NT2/D1 (cell line): ENCODE data around the gene TPM2.

ENCODE experiments used
- DNase-seq: peaks from one replicate; pipeline ENCODE4 v3.0.0-alpha.2; 2011; ENCODE audit warnings: low read depth, low spot score
- H3K27me3 ChIP-seq: 2 replicates; pipeline ENCODE4 v1.6.0; 2011; ENCODE audit warnings: mild to moderate bottlenecking; ENCODE audit not compliant: insufficient read length, insufficient read depth
- H3K36me3 ChIP-seq: 2 replicates; pipeline ENCODE4 v1.6.1; 2011; ENCODE audit warnings: mild to moderate bottlenecking, low read length, mixed read lengths; ENCODE audit not compliant: insufficient read depth, insufficient read length
- H3K4me1 ChIP-seq: 2 replicates; pipeline ENCODE4 v1.5.1; 2011; ENCODE audit not compliant: insufficient read depth, insufficient read length
- H3K4me3 ChIP-seq: 2 replicates; pipeline ENCODE4 v1.5.1; 2011; ENCODE audit warnings: low read depth; ENCODE audit not compliant: insufficient read length
- H3K9ac ChIP-seq: 2 replicates; pipeline ENCODE4 v1.6.0; 2011; ENCODE audit warnings: low read depth; ENCODE audit not compliant: insufficient read length
- H3K9me3 ChIP-seq: 2 replicates; pipeline ENCODE4 v1.5.1; 2011; ENCODE audit warnings: mild to moderate bottlenecking, low read length; ENCODE audit not compliant: insufficient read depth
- SUZ12 ChIP-seq: IDR thresholded peaks from 2 replicates; pipeline ENCODE4 v1.6.1; 2011; ENCODE audit not compliant: insufficient read length, insufficient read depth; ENCODE audit errors: extremely low read depth
- YY1 ChIP-seq: IDR thresholded peaks from 2 replicates; pipeline ENCODE4 v1.6.1; 2011; ENCODE audit not compliant: insufficient read length, insufficient read depth
- ZNF274 ChIP-seq: IDR thresholded peaks from 2 replicates; pipeline ENCODE4 v1.6.1; 2011; ENCODE audit warnings: mild to moderate bottlenecking, low read depth, low read length

Gene TPM2

DNA sequence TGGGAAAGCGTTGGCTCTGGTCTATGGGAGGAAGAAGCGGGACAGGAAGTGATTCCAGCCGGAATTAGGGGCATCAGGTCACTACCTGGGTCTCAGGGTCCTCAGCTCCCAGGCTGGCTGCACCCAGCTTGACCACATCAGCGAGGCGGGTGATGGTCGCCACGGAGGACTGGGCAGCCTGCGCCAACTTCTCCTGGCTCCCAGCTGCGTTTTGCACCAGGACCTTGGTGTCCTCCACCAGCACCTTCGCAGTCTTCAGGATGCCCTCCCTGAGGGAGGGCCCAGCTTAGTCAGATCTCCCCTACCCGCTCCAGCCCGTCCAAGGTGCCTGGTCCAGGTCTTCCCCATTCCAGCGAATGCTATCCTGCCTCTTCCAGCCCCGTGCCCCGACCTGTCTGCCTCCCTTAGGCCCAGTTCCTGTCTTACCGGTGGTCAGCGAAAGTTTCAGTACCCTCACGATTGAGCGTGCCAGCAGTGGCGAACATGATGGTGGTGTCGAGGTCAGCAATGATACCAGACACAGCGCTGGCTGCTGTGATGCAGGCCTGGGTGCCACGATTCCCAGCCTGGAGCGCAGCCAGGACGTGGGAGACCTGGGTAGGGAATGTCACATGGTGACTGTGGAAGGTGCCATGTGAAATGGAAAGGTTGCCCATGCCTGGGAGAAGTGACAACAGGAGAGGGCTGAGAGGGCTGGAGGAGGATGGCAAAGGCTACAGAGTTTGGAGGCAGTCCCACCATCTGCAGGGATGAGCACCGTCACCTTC is 14.4 kb upstream of the TPM2 start:
- Histone ChIP-seq H3K27me3 (no peaks in the 10 kb centered on the region), H3K4me1 (peaks cover 5% of the 10 kb centered on the region), H3K9ac (no peak overlapping the region), H3K4me3 (no peak overlapping the region), H3K9me3 (no peaks in the 10 kb centered on the region), H3K36me3 (peaks cover 97% of the 10 kb centered on the region)
- no peak for TF ChIP-seq ZNF274
- no peak for TF ChIP-seq SUZ12
- TF ChIP-seq YY1: no peak
- DNase-seq: no peak

DNA sequence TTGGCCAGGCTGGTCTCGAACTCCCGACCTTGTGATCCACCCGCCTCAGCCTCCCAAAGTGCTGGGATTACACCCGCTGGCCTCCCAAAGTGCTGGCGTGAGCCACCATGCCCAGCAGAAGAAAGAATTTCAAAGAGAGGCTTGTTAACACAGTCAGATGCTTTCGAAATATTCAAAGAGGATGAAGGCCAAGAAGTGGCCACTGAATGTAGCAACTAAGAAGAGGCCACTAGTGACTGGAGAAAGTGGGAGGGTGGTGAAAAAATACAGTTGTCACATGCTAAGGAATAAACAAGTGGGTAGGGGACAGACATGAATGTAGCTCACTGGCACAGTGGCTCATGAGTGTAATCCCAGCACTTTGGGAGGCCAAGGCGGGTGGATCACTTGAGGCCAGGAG is 13.0 kb upstream of the TPM2 start:
- Histone ChIP-seq H3K27me3 (no peaks in the 10 kb centered on the region), H3K4me1 (peaks cover 5% of the 10 kb centered on the region), H3K36me3 (peaks cover 97% of the 10 kb centered on the region), H3K4me3 (no peak overlapping the region), H3K9me3 (no peaks in the 10 kb centered on the region), H3K9ac (no peak overlapping the region)
- no peak for DNase-seq
- TF ChIP-seq YY1 (no peak), SUZ12 (no peak), ZNF274 (no peak)

DNA sequence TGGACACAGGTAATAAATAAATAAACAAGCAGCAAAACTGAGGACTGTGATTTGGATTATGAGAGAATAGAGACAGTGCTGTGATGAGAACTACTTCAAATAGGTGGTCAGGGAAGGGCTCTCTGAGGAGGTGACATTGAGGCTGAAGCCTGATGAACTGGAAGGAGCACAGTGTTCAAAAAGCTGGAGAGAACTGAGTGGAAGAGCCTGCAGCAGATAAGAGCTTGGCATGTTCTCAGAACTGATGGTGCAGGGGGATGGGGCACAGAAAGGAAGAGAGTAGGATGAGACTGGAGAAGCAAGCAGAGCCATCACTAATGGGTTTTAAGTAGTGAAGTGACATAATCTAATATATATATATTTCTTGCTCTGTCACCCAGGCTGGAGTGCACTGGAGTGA is 11.2 kb upstream of the TPM2 start:
- H3K4me3 ChIP-seq: no peak overlapping the region
- H3K4me1 ChIP-seq: peaks cover 2% of the 10 kb centered on the region
- no peaks in the 10 kb centered on the region for H3K27me3 ChIP-seq
- H3K36me3 ChIP-seq: peaks cover 97% of the 10 kb centered on the region
- no peak for TF ChIP-seq SUZ12
- TF ChIP-seq ZNF274: no peak
- TF ChIP-seq YY1: no peak
- no peak overlapping the region for H3K9ac ChIP-seq
- no peak for DNase-seq
- H3K9me3 ChIP-seq: no peaks in the 10 kb centered on the region

DNA sequence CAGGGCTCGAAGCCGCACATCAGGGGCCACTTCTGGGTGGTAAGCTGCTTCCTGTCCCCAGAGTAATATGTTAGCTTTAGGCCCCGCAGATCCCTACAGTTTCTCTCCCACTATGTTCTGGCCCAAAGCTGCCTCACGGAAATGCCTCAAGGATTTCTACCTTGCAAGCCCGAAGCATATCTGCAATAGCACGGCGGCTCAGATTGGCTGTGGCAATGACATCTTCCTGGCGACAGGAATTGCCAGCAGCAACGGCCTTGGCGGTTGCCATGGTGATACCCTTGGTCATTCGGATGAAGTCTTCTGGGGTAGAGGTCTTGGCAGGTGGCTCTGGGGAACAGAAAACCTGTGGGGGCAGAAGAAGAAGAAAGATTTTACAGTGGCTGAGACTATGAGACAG is 10.3 kb upstream of the TPM2 start:
- no peaks in the 10 kb centered on the region for H3K27me3 ChIP-seq
- no peaks in the 10 kb centered on the region for H3K4me1 ChIP-seq
- TF ChIP-seq YY1: no peak
- H3K36me3 ChIP-seq: peaks cover 94% of the 10 kb centered on the region
- H3K9ac ChIP-seq: no peak overlapping the region
- no peaks in the 10 kb centered on the region for H3K9me3 ChIP-seq
- H3K4me3 ChIP-seq: no peak overlapping the region
- DNase-seq: no peak

DNA sequence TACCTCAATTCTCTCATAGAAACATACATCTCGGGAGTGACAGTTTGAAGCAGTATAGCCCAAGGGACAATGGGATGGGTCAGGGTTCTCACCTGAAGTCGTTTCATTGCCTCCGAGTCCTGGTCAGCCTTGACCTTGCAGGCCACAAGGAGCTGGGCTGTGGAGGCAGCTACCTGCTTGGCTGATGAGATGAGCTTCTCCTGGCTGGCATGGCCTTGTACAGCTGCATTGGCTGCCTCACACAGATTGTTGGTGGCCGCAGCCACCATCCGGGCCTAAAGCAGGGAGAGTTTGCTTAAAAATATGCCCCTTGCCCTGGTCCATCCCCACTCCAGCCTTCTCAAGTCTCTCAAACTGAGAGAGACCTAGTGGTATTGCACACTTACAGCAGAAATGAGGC is 8.5 kb upstream of the TPM2 start:
- H3K36me3 ChIP-seq: peaks cover 81% of the 10 kb centered on the region

DNA sequence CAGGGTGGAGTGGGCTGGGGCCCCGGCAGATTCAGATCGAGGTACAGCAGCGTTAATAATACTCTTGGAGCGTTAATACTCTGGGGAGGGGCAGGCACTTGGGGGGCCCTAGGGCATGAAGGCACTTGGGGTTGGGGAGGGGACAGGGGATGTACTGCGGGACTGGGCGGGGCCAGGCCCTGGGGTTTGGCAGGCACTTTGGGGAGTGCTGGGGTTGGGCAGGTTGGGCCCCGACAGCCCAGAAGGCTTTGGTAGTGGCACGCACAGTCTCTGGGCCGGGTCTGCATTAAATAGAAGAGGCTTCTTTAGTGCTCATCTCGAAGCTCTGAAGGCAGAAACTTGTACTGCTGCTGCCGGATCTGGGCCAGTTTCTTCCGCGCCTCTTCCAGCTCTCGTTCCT is 7.8 kb upstream of the TPM2 start:
- no peaks in the 10 kb centered on the region for H3K9me3 ChIP-seq
- no peak for DNase-seq
- H3K36me3 ChIP-seq: peaks cover 73% of the 10 kb centered on the region
- H3K27me3 ChIP-seq: no peaks in the 10 kb centered on the region
- no peak for TF ChIP-seq ZNF274
- TF ChIP-seq YY1: no peak
- TF ChIP-seq SUZ12: no peak
- no peaks in the 10 kb centered on the region for H3K4me1 ChIP-seq
- no peak overlapping the region for H3K4me3 ChIP-seq
- no peak overlapping the region for H3K9ac ChIP-seq

More for the DNA sequence above, 8.5 kb upstream of the TPM2 start:
- Histone ChIP-seq H3K27me3 (no peaks in the 10 kb centered on the region), H3K9me3 (no peaks in the 10 kb centered on the region), H3K4me3 (no peak overlapping the region), H3K4me1 (no peaks in the 10 kb centered on the region), H3K9ac (no peak overlapping the region)
- no peak for TF ChIP-seq ZNF274
- TF ChIP-seq YY1: no peak
- no peak for TF ChIP-seq SUZ12
- no peak for DNase-seq

DNA sequence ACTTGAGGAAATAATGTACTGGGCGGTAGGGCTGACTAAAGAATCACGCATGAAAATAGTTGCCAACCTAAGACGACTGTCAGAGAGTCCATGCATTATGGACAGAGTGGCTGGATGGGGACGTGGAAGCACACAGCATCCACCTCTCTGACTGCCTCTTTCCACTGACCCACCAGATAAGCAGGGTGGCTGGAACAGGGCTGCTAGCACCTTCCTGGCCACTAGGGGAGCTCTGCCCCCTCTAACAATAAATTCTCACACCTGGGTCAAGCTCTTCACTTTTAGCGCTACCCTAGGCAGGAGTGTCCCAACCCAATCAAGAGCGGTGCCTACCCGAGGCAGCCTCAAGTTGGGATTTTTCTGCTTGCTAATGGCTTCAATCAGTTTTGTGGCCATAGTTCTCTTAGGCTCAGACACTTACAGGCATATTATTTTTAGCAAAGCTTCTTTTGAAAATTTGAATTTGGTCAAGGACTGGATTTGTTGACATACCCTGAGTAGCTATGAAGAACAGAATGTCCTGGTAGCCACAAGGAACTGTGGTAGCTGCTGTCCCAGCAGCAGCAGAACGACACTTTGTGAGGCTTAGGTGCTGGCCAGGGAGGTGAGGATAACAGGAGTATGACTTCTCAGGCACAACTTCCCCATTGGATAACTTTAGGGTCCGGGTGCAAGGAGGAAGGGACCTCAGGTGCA is 6.9 kb upstream of the TPM2 start:
- Histone ChIP-seq H3K9me3 (no peaks in the 10 kb centered on the region), H3K27me3 (no peaks in the 10 kb centered on the region), H3K4me1 (no peaks in the 10 kb centered on the region), H3K36me3 (peaks cover 68% of the 10 kb centered on the region), H3K9ac (no peak overlapping the region), H3K4me3 (no peak overlapping the region)
- no peak for TF ChIP-seq ZNF274
- TF ChIP-seq YY1: no peak
- TF ChIP-seq SUZ12: no peak
- DNase-seq: peak; percentile 42
